Keratinocyte (primary cell): Measurements from ENCODE around the gene TBXAS1.

Experiments used
- CTCF ChIP-seq, 3 experiments: IDR thresholded peaks in 1 of 3; conservative IDR thresholded peaks in 1 of 3; optimal IDR thresholded peaks in 1 of 3; 2 replicates in 2 of 3; 3 replicates in 1 of 3; pipeline versions ENCODE3 to v1.5.1; 2011; ENCODE audit warnings: low read length in 3 of 3, mild to moderate bottlenecking in 3 of 3, moderate library complexity in 2 of 3, control low read depth in 1 of 3, inconsistent platforms in 1 of 3; ENCODE audit not compliant: insufficient read depth in 2 of 3; ENCODE audit errors: extremely low read depth in 1 of 3
- EZH2 ChIP-seq: IDR thresholded peaks from one replicate; pipeline ENCODE4 v1.6.1; 2012; ENCODE audit warnings: inconsistent platforms, mild to moderate bottlenecking, low read length, moderate library complexity

DNA sequence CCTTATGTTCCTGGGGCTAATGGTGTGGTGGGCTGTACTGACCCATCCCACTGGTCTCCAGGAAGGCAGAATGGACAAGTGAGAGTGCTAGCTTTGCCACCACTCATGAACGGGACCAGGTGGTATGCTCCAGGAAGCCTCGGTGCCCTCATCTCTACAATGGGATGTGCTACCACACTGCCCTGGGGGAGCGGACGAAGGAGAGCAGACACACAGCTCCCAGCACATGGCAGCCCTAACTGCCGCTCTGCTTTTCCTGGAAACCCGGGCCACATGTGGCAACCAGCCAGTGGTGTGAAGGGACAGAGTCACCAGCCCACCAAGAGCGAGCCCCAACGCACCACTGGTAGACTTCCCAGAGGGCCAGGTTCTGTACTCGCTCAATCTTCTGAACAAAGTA lies 197.9 kb downstream of the TBXAS1 start:
- TF ChIP-seq CTCF (optimal IDR thresholded peaks at IDR 0.05 in 1 of 3, IDR thresholded peaks at IDR 0.05 in 1 of 3, conservative IDR thresholded peaks at IDR 0.05 in 1 of 3; ENCODE audit: extremely low read depth in 1 of 3, insufficient read depth in 2 of 3, low read length in 3 of 3) (no peak), EZH2 (no peak)
